Activated T-cell treated with anti-CD3 and anti-CD28 coated beads for 4 hours (primary cell): ENCODE data around the gene SUGCT.

Experiments used
- DNase-seq: peaks from one replicate; pipeline ENCODE4 v3.0.0-alpha.2; 2020

The SUGCT gene

GRCh38 chr7:40749877-40750276 is 615.1 kb downstream of the SUGCT start:
- no peak for DNase-seq

DNA sequence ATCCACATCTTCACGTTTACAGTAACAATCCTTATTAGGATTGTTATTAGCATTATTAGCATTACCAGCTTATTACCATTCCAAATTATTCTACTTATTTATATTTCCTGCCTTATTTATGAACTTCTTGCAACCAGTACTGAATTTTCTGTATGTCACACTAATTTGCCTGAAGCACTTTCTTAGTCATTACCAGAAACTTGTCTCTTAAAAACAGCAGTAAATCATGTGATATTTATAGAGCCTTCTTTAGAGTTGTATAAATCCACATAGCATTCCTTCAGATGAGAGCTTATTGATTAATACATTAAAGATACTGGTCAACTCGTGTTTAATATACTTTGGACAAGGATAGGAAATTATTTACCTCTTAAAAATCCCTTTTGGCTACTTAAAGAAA is 618.6 kb downstream of the SUGCT start:
- DNase-seq = no peak

DNA sequence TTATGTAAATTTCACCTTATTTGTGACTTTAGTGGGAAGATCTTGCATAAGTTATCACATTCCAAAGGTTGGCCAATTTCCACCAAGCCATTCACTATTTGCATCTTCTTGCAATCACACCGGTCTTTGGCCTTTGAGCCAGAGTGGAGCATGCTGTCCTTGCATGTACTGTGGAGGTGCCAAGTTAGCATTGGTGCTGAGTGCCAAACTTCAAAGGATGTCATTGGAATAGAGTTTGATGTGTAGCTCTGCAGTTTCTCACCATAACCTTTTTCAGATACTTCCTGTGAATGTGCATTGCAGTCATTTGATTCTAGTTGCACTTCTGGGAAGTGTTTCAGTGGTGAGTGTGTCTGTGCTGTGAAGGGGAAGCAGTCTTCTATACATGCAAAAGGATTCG is 620.6 kb downstream of the SUGCT start:
- no peak for DNase-seq

DNA sequence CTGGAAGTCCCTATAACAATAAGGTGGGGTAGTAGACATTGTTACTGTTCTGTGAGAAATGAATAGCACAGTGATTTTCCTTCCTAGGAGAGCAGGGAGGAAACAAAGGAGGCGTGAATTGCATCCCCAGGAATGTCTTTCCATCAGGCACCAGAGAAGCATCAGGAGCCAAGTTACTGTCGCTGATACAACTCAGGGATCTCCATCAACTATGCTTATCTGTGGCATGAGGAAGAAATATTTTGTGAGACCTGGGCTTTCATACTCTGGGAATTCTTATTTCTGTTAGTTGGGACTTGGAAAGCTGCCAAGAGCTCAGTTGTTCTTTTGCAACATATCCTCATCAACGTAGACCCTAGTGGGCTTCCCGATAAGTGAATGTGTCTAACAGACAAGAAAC is 622.3 kb downstream of the SUGCT start:
- no peak for DNase-seq

DNA sequence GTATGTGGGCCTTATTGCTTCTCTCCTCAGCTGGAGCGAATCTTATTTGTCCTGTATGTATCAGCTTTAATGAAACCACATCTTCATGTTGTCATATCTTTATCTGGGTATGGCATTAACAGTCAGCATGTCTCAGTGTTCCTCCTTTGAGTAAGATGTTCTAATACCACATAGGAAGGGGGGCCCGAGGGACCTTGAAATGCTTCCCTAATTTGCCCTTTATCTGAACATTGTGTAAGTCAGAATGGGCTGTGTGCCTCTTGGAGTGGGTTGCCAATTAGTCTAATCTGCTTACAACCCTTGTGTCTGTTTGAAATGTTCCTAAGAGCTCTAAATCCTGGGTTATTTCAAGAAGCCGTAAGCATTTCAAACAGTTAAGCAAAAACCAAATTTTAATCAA is 623.8 kb downstream of the SUGCT start:
- no peak for DNase-seq

DNA sequence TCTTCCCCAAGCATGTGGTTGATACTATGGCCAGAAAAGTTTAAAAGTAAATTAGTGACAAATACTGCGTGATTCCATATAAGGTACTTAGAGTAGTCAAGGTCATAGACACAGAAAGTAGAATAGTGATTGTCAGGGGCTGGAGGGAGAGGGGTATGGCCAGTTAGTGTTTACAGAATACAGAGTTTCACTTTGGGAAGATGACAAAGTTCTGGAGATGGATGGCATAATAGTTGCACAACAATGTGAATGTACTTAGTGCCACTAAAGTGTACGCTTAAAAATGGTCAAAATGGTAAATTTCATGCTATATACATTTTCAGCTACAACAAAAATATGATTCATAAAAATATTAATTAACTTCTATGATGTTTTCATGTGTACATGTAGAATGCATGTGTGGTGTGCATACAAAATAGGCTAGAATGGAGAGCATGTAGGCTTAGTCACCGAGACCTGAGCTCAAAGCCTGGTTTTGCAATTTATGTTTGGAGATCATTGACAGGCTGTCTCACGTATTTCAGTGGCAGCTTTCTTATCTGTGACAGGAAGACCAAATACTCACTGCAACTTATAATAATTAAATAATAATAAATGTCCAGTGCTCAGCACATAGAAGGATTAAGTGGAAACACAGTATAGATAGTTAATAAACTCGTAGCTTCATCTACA is 625.6 kb downstream of the SUGCT start:
- DNase-seq = no peak

- DNase-seq = no peak
Measured at GRCh38 chr7:40760987-40761386, 626.2 kb downstream of the SUGCT start.

DNA sequence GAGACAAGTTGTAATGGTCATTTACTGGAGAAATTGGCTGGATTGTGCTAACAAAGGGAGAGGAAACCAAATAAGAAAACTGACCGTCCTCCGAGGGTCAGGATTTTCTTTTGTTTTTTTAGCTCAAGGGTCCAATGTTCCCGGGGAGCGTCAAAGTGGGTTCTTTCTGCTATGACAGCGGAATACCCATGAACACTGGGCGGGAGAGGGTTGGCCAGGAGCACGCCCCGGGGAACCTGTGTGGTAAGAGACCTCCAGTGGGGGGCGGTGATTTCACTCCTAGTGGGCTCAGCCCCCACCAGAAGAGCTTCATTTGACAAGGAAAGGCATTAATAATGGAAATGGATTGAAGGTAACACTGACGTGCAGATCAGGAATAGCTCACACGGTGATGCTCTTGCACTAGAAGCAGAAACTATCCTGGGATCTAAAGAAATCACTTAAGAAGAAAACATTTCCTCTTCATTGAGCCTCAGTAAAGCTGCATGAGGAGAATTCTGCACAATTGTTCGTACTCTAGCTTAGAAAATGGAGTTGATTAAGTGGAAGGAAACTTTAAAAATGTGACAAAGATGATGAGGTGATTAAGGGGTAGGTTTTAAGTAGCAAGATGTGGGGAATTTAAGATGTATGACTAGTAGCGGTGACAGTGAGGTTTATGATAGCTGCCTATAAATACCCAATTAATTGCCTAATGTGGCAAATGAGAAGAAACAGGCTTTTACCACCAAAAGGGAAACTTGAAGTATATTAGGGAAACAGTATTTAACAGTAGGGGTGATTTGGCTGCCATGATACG is 627.2 kb downstream of the SUGCT start:
- DNase-seq = no peak

GRCh38 chr7:40763319-40764287 is 628.8 kb downstream of the SUGCT start:
- no peak for DNase-seq

- no peak for DNase-seq
Measured at GRCh38 chr7:40765639-40766038, 630.8 kb downstream of the SUGCT start.

- DNase-seq = no peak
Measured at GRCh38 chr7:40772096-40772495, 637.3 kb downstream of the SUGCT start.

- no peak for DNase-seq
Measured at GRCh38 chr7:40773656-40774055, 638.9 kb downstream of the SUGCT start.

GRCh38 chr7:40775877-40776276 is 641.1 kb downstream of the SUGCT start:
- DNase-seq = no peak

DNA sequence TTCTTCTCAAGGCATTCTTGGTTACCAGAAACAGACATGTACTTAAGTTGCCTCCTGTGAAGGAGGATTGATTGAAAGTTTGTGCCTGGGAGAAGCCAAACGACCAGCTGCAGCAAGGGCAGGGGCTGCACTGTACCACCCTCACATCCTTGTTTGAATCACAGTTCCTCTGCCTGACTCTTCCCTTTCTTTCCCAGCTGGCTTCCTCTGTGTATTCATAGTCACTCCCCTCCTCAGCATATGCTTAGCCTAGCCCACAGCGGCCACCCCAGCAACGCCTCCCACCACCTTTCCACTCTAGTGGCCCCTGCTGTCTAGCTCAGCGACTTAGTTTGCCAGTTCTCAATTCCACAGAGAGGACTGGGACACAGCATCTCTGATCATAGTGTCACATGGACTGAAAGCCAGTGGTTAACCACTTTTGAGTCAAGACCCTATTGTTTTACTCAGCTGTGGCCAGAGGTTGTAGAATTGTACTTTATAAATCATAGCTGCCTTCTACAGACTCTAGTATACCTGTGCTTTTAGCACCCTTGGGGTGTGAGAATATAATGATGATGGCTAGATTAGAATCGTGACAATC is 643.0 kb downstream of the SUGCT start:
- DNase-seq = no peak

GRCh38 chr7:40780460-40780859 is 645.7 kb downstream of the SUGCT start:
- no peak for DNase-seq

- DNase-seq = no peak
Measured at GRCh38 chr7:40782836-40783235, 648.0 kb downstream of the SUGCT start.

DNA sequence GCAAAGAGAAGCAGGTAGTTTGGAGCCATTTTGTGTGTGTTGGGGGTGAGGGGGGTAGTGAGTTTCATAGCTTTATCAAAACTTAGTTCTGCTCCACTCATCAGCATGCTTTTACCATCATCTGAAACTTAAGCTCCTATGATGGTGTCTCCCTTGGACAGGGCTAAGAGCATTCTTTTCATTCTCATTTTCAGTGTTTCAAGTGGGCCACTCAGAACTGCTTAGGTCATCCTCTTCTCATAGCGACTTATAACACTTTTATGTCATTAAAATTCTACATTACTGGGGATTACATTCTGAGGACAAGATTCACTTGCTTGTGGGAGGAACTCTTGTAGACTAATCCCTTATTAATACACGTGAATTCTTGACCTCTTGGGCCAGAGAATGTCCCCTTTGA is 649.4 kb downstream of the SUGCT start:
- DNase-seq = no peak

DNA sequence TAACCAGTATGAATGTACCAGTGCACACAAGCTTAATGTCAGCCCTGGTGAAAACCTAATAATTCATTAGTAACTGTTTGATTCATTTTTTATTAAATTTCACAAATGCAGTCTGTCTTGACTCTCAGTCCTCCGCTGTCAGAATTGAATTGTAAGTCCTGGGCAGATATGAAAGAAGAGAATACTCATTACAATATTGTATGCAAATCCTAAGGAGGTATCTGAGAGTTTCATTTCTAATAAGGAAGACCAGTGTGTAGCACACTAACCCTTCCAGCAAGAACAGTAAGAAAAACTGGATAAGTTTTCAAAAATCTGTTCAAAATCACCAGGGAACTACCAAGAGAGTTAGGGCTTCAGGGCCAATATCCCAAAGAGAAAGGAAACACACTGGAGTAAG is 652.1 kb downstream of the SUGCT start:
- DNase-seq = no peak

GRCh38 chr7:40793132-40793531 is 658.3 kb downstream of the SUGCT start:
- no peak for DNase-seq

- no peak for DNase-seq
Measured at GRCh38 chr7:40795607-40796006, 660.8 kb downstream of the SUGCT start.

DNA sequence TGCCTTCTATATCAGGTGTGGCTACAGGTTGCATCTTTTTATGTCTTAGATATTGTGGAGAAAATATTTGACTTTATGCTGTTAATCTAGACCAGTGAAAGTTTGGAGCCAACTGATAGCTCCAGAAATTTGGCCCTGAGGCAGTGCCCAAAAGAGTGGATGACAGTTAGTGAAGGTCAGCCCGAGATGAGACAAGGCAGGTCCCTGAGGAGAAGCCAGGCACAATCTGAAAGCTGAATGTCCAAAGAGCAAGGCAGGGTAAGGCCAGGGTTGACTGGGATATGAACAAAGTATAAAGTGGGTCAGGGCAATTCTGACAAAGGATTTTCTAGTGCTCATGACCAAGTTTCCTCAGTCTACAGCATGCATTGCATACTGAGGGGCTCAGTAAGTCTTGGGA is 661.9 kb downstream of the SUGCT start:
- DNase-seq = no peak

DNA sequence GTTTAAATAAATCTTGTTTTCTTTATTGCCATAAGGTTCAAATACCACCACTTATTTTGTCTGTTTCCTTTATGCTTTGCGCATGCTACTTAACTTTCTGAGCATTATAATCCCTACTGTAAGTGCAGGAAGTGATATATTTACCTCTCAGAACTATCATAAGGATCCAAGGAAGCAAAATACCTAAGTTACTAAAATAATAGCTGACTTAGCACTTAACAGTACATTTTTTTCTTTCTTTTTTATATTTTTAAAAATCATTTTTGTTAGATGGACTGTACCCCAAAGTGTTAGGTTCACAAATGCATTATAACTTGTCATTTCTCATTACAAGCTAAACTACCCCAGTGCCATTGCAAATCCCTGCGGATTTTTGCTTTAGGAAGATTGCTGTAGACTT is 663.8 kb downstream of the SUGCT start:
- DNase-seq = no peak
